ENCODE results near the gene GAS7. TPM values are rescaled to one million over a fixed set of nuclear protein-coding genes. Genes with fewer than 3 reads are reported as not detected.

The GAS7 gene
- total RNA-seq, 5 donors from 2014 or later (not counting 1 experiment from before 2014, with no cell fraction given), result 0.93 to 10.5 (median 3.8) TPM

DNA sequence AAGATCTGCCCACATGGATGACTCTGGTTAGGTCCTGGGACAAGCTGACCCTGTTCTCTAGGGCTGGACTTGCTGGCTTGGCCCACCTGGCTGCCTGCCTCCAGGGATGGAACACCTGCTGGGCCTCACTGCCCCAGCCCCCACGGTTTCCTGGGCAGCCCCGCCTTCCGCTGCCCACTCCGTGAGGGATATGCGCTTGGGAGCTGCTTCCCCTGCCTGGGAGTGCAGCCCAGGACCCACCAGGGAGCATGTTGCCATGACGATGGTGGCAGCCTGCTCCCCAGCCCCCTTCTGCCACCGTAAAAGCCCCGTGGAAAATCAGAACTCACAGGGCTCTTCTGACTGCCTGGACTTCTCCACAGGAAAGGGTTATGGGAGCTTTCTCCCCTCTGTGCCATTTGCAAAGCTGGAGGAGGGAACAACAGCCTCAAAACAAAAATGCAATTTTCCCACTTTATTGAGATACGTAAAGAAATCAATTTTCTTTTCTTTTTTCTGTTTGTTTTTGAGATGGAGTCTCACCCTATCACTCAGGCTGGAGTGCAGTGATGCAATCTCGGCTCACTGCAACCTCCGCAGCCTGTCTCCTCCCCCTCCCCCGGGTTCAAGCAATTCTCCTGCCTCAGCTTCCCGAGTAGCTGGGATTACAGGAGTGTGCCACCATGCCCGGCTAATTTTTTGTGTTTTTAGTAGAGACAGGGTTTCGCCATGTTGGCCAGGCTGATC, 18.0 kb upstream of the GAS7 start:
- Histone ChIP-seq H3K27ac (ENCODE audit: low read length) (no peak overlapping the region), H3K4me3 (ENCODE audit: control insufficient read depth in 1 of 2, extremely low read depth in 1 of 2, low read length in 1 of 2) (no peak overlapping the region), H3K4me1 (ENCODE audit: control insufficient read depth in 1 of 2, extremely low read depth in 1 of 2, insufficient read depth in 2 of 2, low read length in 2 of 2) (no peaks in the 10 kb centered on the region), H3K27me3 (replicated peaks in 1 of 2; ENCODE audit: control insufficient read depth in 2 of 2, extremely low read depth in 1 of 2, insufficient read depth in 2 of 2, low read length in 1 of 2) (peaks cover 0 to 6% of the 10 kb centered on the region in 2 experiments), H3K36me3 (ENCODE audit: control insufficient read depth in 2 of 2, extremely low read depth in 1 of 2, insufficient read depth in 1 of 2, low read length in 1 of 2) (no peaks in the 10 kb centered on the region), H3K9me3 (no peaks in the 10 kb centered on the region)
- ATAC-seq (replicated peaks in 1 of 4), result no peak
- DNase-seq, result no peak
- 80% methylated on average over 9 of the region's 15 CpGs for WGBS (ENCODE audit: insufficient coverage)
- Mint-ChIP-seq H3K4me1 (no peaks in the 10 kb centered on the region), H3K27me3 (no peaks in the 10 kb centered on the region), H3K27ac (no peak overlapping the region), H3K36me3 (no peaks in the 10 kb centered on the region), H3K9me3 (peaks cover 5 to 13% (median 10%) of the 10 kb centered on the region in 3 donors), H3K4me3 (no peak overlapping the region)
- CTCF ChIA-PET, result no interaction called here
- POLR2A ChIA-PET, result no interaction called here

- no peak overlapping the region for H3K27ac Mint-ChIP-seq
- no peaks in the 10 kb centered on the region for H3K27me3 Mint-ChIP-seq
- no peaks in the 10 kb centered on the region for H3K36me3 ChIP-seq (ENCODE audit: control insufficient read depth in 2 of 2, extremely low read depth in 1 of 2, insufficient read depth in 1 of 2, low read length in 1 of 2)
- H3K4me3 Mint-ChIP-seq, result no peak overlapping the region
- peaks cover 5 to 13% (median 10%) of the 10 kb centered on the region in 3 donors for H3K9me3 Mint-ChIP-seq
- no peaks in the 10 kb centered on the region for H3K36me3 Mint-ChIP-seq
- H3K4me3 ChIP-seq (ENCODE audit: control insufficient read depth in 1 of 2, extremely low read depth in 1 of 2, low read length in 1 of 2), result no peak overlapping the region
- no peaks in the 10 kb centered on the region for H3K9me3 ChIP-seq
- peaks cover 0 to 6% of the 10 kb centered on the region in 2 experiments for H3K27me3 ChIP-seq (replicated peaks in 1 of 2; ENCODE audit: control insufficient read depth in 2 of 2, extremely low read depth in 1 of 2, insufficient read depth in 2 of 2, low read length in 1 of 2)
- DNase-seq (no peak), ATAC-seq (replicated peaks in 1 of 4) (no peak)
- POLR2A ChIA-PET, result no interaction called here
- H3K4me1 ChIP-seq (ENCODE audit: control insufficient read depth in 1 of 2, extremely low read depth in 1 of 2, insufficient read depth in 2 of 2, low read length in 2 of 2), result no peaks in the 10 kb centered on the region
- WGBS (ENCODE audit: insufficient coverage), result 100% methylated on average over 1 of the region's 8 CpGs
- no peak overlapping the region for H3K27ac ChIP-seq (ENCODE audit: low read length)
- no peaks in the 10 kb centered on the region for H3K4me1 Mint-ChIP-seq
- CTCF ChIA-PET, result no interaction called here
Observed at GRCh38 chr17:10215286-10215685, 16.9 kb upstream of the GAS7 start.

DNA sequence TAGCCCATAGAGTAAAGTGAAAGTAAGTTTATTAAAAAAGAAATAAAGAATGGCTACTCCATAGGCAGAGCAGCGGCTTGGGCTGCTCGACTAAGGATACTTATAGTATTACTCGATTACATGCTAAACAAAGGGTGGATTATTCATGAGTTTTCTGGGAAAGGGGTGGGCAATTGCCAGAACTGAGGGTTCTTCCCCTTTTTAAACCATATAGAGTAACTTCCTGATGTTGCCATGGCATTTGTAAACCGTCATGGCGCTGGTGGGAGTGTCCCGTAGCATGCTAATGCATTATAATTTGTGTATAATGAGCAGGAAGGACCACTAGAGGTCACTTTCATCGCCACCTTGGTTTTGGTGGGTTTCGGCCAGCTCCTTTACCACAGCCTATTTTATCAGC, 13.3 kb upstream of the GAS7 start:
- Histone ChIP-seq H3K4me3 (ENCODE audit: control insufficient read depth in 1 of 2, extremely low read depth in 1 of 2, low read length in 1 of 2) (no peak overlapping the region), H3K36me3 (ENCODE audit: control insufficient read depth in 2 of 2, extremely low read depth in 1 of 2, insufficient read depth in 1 of 2, low read length in 1 of 2) (no peaks in the 10 kb centered on the region), H3K27ac (ENCODE audit: low read length) (no peak overlapping the region), H3K9me3 (no peaks in the 10 kb centered on the region), H3K27me3 (replicated peaks in 1 of 2; ENCODE audit: control insufficient read depth in 2 of 2, extremely low read depth in 1 of 2, insufficient read depth in 2 of 2, low read length in 1 of 2) (peaks cover 0 to 10% of the 10 kb centered on the region in 2 experiments), H3K4me1 (ENCODE audit: control insufficient read depth in 1 of 2, extremely low read depth in 1 of 2, insufficient read depth in 2 of 2, low read length in 2 of 2) (no peaks in the 10 kb centered on the region)
- 100% methylated on average over 1 of the region's 8 CpGs for WGBS (ENCODE audit: insufficient coverage)
- Mint-ChIP-seq H3K4me3 (no peak overlapping the region), H3K9me3 (no peaks in the 10 kb centered on the region), H3K27ac (no peak overlapping the region), H3K27me3 (no peaks in the 10 kb centered on the region), H3K4me1 (no peaks in the 10 kb centered on the region), H3K36me3 (no peaks in the 10 kb centered on the region)
- DNase-seq (no peak), ATAC-seq (replicated peaks in 1 of 4) (no peak)
- ChIA-PET POLR2A (no interaction called here), CTCF (no interaction called here)

DNA sequence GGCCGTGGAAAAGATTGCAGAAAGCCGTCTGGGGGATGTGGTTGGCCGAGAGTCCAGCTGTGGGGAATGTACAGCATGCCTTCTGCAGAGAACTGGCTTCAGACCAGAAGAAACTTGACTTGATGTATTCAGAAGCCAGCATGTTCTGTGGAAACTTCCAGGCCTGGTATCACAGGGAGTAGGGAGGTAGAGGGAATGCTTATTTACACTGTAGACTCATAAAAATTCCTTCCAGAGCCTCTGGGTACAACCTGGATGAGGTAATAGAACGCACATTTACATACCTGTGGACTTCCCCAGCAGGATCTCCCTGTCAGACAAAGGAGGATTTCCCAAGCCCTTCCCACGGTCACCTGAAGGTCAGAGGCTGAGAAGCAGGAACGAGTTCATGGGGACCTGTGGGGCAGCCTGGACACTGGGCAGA, 11.8 kb upstream of the GAS7 start:
- Histone ChIP-seq H3K9me3 (no peaks in the 10 kb centered on the region), H3K4me3 (ENCODE audit: control insufficient read depth in 1 of 2, extremely low read depth in 1 of 2, low read length in 1 of 2) (no peak overlapping the region), H3K36me3 (ENCODE audit: control insufficient read depth in 2 of 2, extremely low read depth in 1 of 2, insufficient read depth in 1 of 2, low read length in 1 of 2) (no peaks in the 10 kb centered on the region), H3K27me3 (replicated peaks in 1 of 2; ENCODE audit: control insufficient read depth in 2 of 2, extremely low read depth in 1 of 2, insufficient read depth in 2 of 2, low read length in 1 of 2) (peaks cover 0 to 4% of the 10 kb centered on the region in 2 experiments), H3K4me1 (ENCODE audit: control insufficient read depth in 1 of 2, extremely low read depth in 1 of 2, insufficient read depth in 2 of 2, low read length in 2 of 2) (no peaks in the 10 kb centered on the region), H3K27ac (ENCODE audit: low read length) (no peak overlapping the region)
- WGBS (ENCODE audit: insufficient coverage), result 76% methylated on average over 5 of the region's 6 CpGs
- ChIA-PET CTCF (no interaction called here), POLR2A (no interaction called here)
- H3K4me3 Mint-ChIP-seq, result no peak overlapping the region
- no peaks in the 10 kb centered on the region for H3K36me3 Mint-ChIP-seq
- H3K9me3 Mint-ChIP-seq, result peaks cover 0 to 9% (median 4%) of the 10 kb centered on the region in 3 donors
- H3K4me1 Mint-ChIP-seq, result no peaks in the 10 kb centered on the region
- DNase-seq (no peak), ATAC-seq (replicated peaks in 1 of 4) (no peak)
- H3K27ac Mint-ChIP-seq, result no peak overlapping the region
- no peaks in the 10 kb centered on the region for H3K27me3 Mint-ChIP-seq

- Mint-ChIP-seq H3K4me1 (no peaks in the 10 kb centered on the region), H3K27me3 (no peaks in the 10 kb centered on the region), H3K36me3 (no peaks in the 10 kb centered on the region), H3K9me3 (peaks cover 7 to 19% (median 8%) of the 10 kb centered on the region in 3 donors), H3K27ac (no peak overlapping the region), H3K4me3 (no peak overlapping the region)
- Histone ChIP-seq H3K27ac (ENCODE audit: low read length) (no peak overlapping the region), H3K36me3 (ENCODE audit: control insufficient read depth in 2 of 2, extremely low read depth in 1 of 2, insufficient read depth in 1 of 2, low read length in 1 of 2) (no peaks in the 10 kb centered on the region), H3K27me3 (replicated peaks in 1 of 2; ENCODE audit: control insufficient read depth in 2 of 2, extremely low read depth in 1 of 2, insufficient read depth in 2 of 2, low read length in 1 of 2) (peaks cover 0 to 4% of the 10 kb centered on the region in 2 experiments), H3K9me3 (peaks cover 2% of the 10 kb centered on the region), H3K4me1 (ENCODE audit: control insufficient read depth in 1 of 2, extremely low read depth in 1 of 2, insufficient read depth in 2 of 2, low read length in 2 of 2) (no peaks in the 10 kb centered on the region), H3K4me3 (ENCODE audit: control insufficient read depth in 1 of 2, extremely low read depth in 1 of 2, low read length in 1 of 2) (no peak overlapping the region)
- CTCF ChIA-PET, result no interaction called here
- WGBS (ENCODE audit: insufficient coverage), result 100% methylated on average over 3 of the region's 7 CpGs
- POLR2A ChIA-PET, result no interaction called here
- ATAC-seq (replicated peaks in 1 of 4), result no peak
- no peak for DNase-seq
Observed at GRCh38 chr17:10208604-10209193, 10.3 kb upstream of the GAS7 start.

- Histone ChIP-seq H3K27me3 (replicated peaks in 1 of 2; ENCODE audit: control insufficient read depth in 2 of 2, extremely low read depth in 1 of 2, insufficient read depth in 2 of 2, low read length in 1 of 2) (peaks cover 0 to 11% of the 10 kb centered on the region in 2 experiments), H3K27ac (ENCODE audit: low read length) (no peak overlapping the region), H3K9me3 (peaks cover 2% of the 10 kb centered on the region), H3K36me3 (ENCODE audit: control insufficient read depth in 2 of 2, extremely low read depth in 1 of 2, insufficient read depth in 1 of 2, low read length in 1 of 2) (no peaks in the 10 kb centered on the region), H3K4me3 (ENCODE audit: control insufficient read depth in 1 of 2, extremely low read depth in 1 of 2, low read length in 1 of 2) (no peak overlapping the region), H3K4me1 (ENCODE audit: control insufficient read depth in 1 of 2, extremely low read depth in 1 of 2, insufficient read depth in 2 of 2, low read length in 2 of 2) (no peaks in the 10 kb centered on the region)
- Mint-ChIP-seq H3K9me3 (peaks cover 7 to 22% (median 8%) of the 10 kb centered on the region in 3 donors), H3K27me3 (no peaks in the 10 kb centered on the region), H3K4me1 (no peaks in the 10 kb centered on the region), H3K27ac (no peak overlapping the region), H3K4me3 (no peak overlapping the region), H3K36me3 (no peaks in the 10 kb centered on the region)
- POLR2A ChIA-PET, result no interaction called here
- ATAC-seq (replicated peaks in 1 of 4), result no peak
- WGBS (ENCODE audit: insufficient coverage), result 100% methylated on average over 1 of the region's 4 CpGs
- CTCF ChIA-PET, result no interaction called here
- DNase-seq, result no peak
Observed at GRCh38 chr17:10207153-10207552, 8.7 kb upstream of the GAS7 start.
